HepG2 (cell line): ENCODE results near the gene FPGS. TPM values are rescaled to one million over a fixed set of nuclear protein-coding genes. Genes with fewer than 3 reads are reported as not detected.

Experiments
- EED ChIP-seq: sonication (generic); formaldehyde crosslinking; IDR thresholded peaks from 2 replicates; pipeline ENCODE4 v1.5.0; 2020; ENCODE audit warnings: mild to moderate bottlenecking, missing genetic modification reagents
- FUBP1 ChIP-seq: sonication (generic); formaldehyde crosslinking; IDR thresholded peaks from 2 replicates; pipeline ENCODE4 v1.5.1; 2020; ENCODE audit warnings: missing genetic modification reagents, mild to moderate bottlenecking, borderline replicate concordance
- GABPB1 ChIP-seq: IDR thresholded peaks from 2 replicates; pipeline ENCODE4 v1.6.1; 2016; ENCODE audit warnings: mild to moderate bottlenecking, missing genetic modification reagents, moderate library complexity, missing compliant biosample characterization
- GZF1 ChIP-seq: sonication (generic); formaldehyde crosslinking; IDR thresholded peaks from 2 replicates; pipeline ENCODE4 v1.5.1; 2020; ENCODE audit warnings: mild to moderate bottlenecking, missing genetic modification reagents
- HCFC1 ChIP-seq: fragments of 150-350 bp; IDR thresholded peaks from 2 replicates; pipeline ENCODE4 v1.6.1; 2014; ENCODE audit warnings: low read depth, low read length
- HOXA3 ChIP-seq: sonication (generic); formaldehyde crosslinking; IDR thresholded peaks from 2 replicates; pipeline ENCODE4 v1.5.0; 2020; ENCODE audit warnings: missing genetic modification reagents
- KMT2B ChIP-seq: IDR thresholded peaks from 2 replicates; pipeline ENCODE4 v1.6.1; 2016; ENCODE audit warnings: missing genetic modification reagents, missing compliant biosample characterization
- NFAT5 ChIP-seq: sonication (generic); formaldehyde crosslinking; IDR thresholded peaks from 2 replicates; pipeline ENCODE4 v1.4.0; 2020; ENCODE audit warnings: missing genetic modification reagents
- NFE2 ChIP-seq: sonication (generic); formaldehyde crosslinking; IDR thresholded peaks from 2 replicates; pipeline ENCODE4 v1.4.0; 2020; ENCODE audit warnings: missing genetic modification reagents
- NFE2L1 ChIP-seq: sonication (generic); formaldehyde crosslinking; IDR thresholded peaks from 2 replicates; pipeline ENCODE4 v1.4.0; 2020; ENCODE audit warnings: missing genetic modification reagents, mild to moderate bottlenecking, borderline replicate concordance
- PCBP2 ChIP-seq: fragments of 200-400 bp; formaldehyde crosslinking; optimal IDR thresholded peaks from 2 replicates; pipeline ENCODE3; 2018; ENCODE audit warnings: low read length, low read depth; ENCODE audit not compliant: poor library complexity, severe bottlenecking
- RBM39 ChIP-seq: fragments of 200-400 bp; formaldehyde crosslinking; IDR thresholded peaks from one replicate; pipeline ENCODE4 v1.6.1; 2018; ENCODE audit warnings: antibody characterized with exemption, mild to moderate bottlenecking, low read depth, low read length; ENCODE audit not compliant: poor library complexity, severe bottlenecking
- REL ChIP-seq: sonication (generic); formaldehyde crosslinking; conservative IDR thresholded peaks from 2 replicates; pipeline ENCODE4 v1.8.0; 2022; ENCODE audit warnings: mild to moderate bottlenecking, missing genetic modification reagents, moderate library complexity
- ZNF432 ChIP-seq: sonication (generic); formaldehyde crosslinking; IDR thresholded peaks from 2 replicates; pipeline ENCODE4 v1.5.0; 2020; ENCODE audit warnings: missing genetic modification reagents, mild to moderate bottlenecking, borderline replicate concordance
- ZNF530 ChIP-seq: sonication (generic); formaldehyde crosslinking; IDR thresholded peaks from 2 replicates; pipeline ENCODE4 v1.5.0; 2020; ENCODE audit warnings: low read depth, mild to moderate bottlenecking, missing genetic modification reagents
- ZNF766 ChIP-seq: sonication (generic); formaldehyde crosslinking; IDR thresholded peaks from 2 replicates; pipeline ENCODE4 v1.5.0; 2020; ENCODE audit warnings: missing genetic modification reagents, borderline replicate concordance
- polyA plus RNA-seq, 8 experiments: library from polyadenylated mRNA; depleted of rRNA in 3 of 8; stranded (reverse) in 7 of 8; unstranded in 1 of 8; fragments of >200 nt; fragmentation: Illumina TruSeq in 4 of 8; extraction: Trizol in 4 of 8; gene quantifications; 2 replicates each; pipeline versions ENCODE4 v1.2.1 to v1.2.3, GENCODE V29; 2011 to 2016; ENCODE audit warnings: low read depth in 4 of 8, missing spikeins in 1 of 8, mixed read lengths in 1 of 8; ENCODE audit not compliant: insufficient read depth in 1 of 8
- total RNA-seq, 5 experiments: library from RNA; depleted of rRNA; stranded (reverse); fragments of >200 nt; fragmentation: Illumina TruSeq; extraction: Trizol; gene quantifications; 2 replicates each; pipeline ENCODE4 v1.2.3, GENCODE V29; 2016; ENCODE audit warnings: low read depth in 1 of 5
- TF ChIP-seq, protein P1 (sequence below): sonication (generic); formaldehyde crosslinking; IDR thresholded peaks from 2 replicates; pipeline ENCODE4 v1.5.1; 2020; ENCODE audit warnings: mild to moderate bottlenecking, missing genetic modification reagents, borderline replicate concordance

Gene FPGS
- total and polyA plus RNA-seq, 2 of the 13 experiments (the other 11 are each of a cell fraction or from before 2014, with no cell fraction given), result 35.6 to 36.8 TPM

DNA sequence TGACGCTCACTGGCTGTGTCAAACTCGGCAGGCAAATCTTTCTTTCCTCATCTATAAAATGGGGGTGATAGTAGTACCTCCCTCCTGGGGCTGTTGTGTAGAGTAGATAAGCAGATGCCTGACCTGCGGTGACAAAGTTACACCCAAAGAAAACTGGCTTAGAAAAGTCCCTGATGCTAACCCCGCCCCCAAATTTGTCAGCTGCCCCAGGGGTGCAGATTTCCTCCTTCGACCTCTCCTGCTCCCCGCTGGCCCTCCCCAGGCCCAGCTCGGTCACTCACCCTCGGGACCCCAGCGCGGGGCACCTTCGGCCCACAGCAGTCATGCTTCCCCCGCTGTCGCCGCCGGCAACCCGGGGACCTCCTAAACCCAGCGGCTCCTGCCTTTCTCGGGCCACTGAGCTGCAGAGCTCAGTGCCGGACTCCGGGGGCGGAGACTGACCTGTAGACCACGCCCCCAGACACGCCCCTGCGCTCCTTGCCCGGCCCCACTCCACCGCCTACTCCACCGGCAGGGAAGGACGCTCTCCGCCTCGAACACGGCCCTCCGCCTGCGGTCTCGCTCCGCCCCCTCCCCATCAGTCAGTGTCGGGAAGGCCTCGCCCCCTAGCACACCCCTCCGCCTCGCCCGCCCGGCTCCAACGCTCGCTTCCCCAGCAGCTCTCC lies 31.6 kb upstream of the FPGS start (continued):
- TF ChIP-seq ZNF530 (CRISPR knock-in tag) (no peak), HOXA3 (no peak; the same call in 1 of the 2 replicates), NFE2L1 (CRISPR knock-in tag) (no peak), GABPB1 (peak; percentile 66), NFE2 (CRISPR knock-in tag) (no peak), PCBP2 (no peak), REL (CRISPR knock-in tag) (no peak), GZF1 (no peak), RBM39 (peak; percentile 52), EED (CRISPR knock-in tag) (no peak), NFAT5 (CRISPR knock-in tag) (no peak), ZNF766 (CRISPR knock-in tag) (no peak), FUBP1 (CRISPR knock-in tag) (no peak), KMT2B (CRISPR knock-in tag) (0 out of 2 replicates have a peak, but pooled peaks have one; percentile 18), ZNF432 (CRISPR knock-in tag) (no peak), HCFC1 (no peak)
- TF ChIP-seq, protein P1, sequence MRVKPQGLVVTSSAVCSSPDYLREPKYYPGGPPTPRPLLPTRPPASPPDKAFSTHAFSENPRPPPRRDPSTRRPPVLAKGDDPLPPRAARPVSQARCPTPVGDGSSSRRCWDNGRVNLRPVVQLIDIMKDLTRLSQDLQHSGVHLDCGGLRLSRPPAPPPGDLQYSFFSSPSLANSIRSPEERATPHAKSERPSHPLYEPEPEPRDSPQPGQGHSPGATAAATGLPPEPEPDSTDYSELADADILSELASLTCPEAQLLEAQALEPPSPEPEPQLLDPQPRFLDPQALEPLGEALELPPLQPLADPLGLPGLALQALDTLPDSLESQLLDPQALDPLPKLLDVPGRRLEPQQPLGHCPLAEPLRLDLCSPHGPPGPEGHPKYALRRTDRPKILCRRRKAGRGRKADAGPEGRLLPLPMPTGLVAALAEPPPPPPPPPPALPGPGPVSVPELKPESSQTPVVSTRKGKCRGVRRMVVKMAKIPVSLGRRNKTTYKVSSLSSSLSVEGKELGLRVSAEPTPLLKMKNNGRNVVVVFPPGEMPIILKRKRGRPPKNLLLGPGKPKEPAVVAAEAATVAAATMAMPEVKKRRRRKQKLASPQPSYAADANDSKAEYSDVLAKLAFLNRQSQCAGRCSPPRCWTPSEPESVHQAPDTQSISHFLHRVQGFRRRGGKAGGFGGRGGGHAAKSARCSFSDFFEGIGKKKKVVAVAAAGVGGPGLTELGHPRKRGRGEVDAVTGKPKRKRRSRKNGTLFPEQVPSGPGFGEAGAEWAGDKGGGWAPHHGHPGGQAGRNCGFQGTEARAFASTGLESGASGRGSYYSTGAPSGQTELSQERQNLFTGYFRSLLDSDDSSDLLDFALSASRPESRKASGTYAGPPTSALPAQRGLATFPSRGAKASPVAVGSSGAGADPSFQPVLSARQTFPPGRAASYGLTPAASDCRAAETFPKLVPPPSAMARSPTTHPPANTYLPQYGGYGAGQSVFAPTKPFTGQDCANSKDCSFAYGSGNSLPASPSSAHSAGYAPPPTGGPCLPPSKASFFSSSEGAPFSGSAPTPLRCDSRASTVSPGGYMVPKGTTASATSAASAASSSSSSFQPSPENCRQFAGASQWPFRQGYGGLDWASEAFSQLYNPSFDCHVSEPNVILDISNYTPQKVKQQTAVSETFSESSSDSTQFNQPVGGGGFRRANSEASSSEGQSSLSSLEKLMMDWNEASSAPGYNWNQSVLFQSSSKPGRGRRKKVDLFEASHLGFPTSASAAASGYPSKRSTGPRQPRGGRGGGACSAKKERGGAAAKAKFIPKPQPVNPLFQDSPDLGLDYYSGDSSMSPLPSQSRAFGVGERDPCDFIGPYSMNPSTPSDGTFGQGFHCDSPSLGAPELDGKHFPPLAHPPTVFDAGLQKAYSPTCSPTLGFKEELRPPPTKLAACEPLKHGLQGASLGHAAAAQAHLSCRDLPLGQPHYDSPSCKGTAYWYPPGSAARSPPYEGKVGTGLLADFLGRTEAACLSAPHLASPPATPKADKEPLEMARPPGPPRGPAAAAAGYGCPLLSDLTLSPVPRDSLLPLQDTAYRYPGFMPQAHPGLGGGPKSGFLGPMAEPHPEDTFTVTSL (CRISPR knock-in tag), result no peak
